Loucy (cell line): ENCODE measurements around the gene FGB.

ENCODE experiments used
- CTCF ChIP-seq: fragments of 200-600 bp; sonication (generic); conservative IDR thresholded peaks from 2 replicates; pipeline ENCODE4 v1.5.1; 2014; ENCODE audit warnings: mild to moderate bottlenecking, antibody characterized with exemption, low read length
- EZH2phosphoT487 ChIP-seq: fragments of 200-600 bp; IDR thresholded peaks from 2 replicates; pipeline ENCODE4 v1.6.1; 2018; ENCODE audit warnings: antibody characterized with exemption, mild to moderate bottlenecking, moderate library complexity, borderline replicate concordance

GRCh38 chr4:154608361-154609252 lies 45.8 kb downstream of the FGB start:
- no peak for TF ChIP-seq CTCF
- no peak for TF ChIP-seq EZH2phosphoT487
